Measurements from ENCODE around the gene PAM.

The PAM gene

DNA sequence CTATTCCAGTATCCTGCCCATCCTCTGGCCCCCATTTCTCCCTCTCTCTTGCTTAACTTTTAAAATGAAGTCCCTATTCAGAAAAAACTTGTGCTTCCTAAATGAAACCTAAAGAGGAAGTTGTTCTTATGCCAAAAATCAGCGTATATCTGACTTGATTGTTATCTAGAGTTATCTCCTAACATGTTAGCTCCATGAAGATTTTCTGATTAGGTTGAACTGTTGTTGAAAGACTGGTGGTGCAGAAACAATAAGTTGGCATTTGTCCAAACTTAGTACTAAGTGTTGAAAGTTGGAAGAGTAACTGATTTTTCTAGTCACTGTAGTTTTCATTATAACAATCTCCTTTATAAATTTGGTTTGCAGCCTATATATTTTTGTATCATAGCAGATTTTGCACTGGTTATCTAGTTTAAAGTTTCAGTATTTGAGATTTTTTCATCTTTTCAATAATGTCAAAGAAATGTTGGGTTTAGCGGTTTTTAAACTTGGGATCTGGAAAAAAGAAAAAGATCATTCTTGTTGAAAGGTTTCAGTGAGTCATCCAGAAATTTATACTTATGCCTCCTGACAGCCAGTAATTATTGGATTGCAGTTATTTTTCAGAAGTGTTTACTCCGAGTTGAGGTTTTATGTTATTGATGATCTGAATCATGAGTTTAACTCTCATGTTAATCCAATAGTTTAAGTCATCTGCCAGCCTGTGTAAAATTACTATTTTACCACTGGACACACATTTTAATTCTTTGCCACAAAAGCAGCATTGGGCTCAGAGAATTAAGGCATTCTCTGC lies 60.6 kb downstream of the PAM start:
- H3K4me3 ChIP-seq (ENCODE audit: low read depth, low read length) = no peak overlapping the region
- TF ChIP-seq, protein P1, sequence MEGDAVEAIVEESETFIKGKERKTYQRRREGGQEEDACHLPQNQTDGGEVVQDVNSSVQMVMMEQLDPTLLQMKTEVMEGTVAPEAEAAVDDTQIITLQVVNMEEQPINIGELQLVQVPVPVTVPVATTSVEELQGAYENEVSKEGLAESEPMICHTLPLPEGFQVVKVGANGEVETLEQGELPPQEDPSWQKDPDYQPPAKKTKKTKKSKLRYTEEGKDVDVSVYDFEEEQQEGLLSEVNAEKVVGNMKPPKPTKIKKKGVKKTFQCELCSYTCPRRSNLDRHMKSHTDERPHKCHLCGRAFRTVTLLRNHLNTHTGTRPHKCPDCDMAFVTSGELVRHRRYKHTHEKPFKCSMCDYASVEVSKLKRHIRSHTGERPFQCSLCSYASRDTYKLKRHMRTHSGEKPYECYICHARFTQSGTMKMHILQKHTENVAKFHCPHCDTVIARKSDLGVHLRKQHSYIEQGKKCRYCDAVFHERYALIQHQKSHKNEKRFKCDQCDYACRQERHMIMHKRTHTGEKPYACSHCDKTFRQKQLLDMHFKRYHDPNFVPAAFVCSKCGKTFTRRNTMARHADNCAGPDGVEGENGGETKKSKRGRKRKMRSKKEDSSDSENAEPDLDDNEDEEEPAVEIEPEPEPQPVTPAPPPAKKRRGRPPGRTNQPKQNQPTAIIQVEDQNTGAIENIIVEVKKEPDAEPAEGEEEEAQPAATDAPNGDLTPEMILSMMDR (IDR thresholded peaks at IDR 0.05; ENCODE audit: borderline replicate concordance, insufficient read depth, low read depth, low read length) = no peak

DNA sequence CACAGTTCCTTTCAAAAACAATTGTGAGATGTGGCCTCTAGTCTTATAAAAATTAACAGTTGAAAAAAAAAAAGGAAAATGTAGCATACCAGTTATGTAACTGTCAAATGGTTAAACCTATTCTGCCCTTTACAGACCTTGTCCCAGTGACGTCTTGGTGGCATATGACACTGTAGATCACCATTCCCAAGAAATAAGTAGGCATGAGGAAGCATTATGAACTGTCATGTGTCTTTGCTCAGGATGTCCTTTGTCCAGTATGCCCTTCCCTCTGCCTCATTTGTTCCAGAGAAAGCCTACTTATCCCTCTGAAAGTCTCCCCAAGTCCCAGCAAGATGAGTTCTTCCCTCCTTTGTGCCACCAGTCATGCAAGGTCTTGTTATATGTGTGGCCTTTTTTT lies 63.2 kb downstream of the PAM start:
- TF ChIP-seq, protein P1 (IDR thresholded peaks at IDR 0.05; ENCODE audit: borderline replicate concordance, insufficient read depth, low read depth, low read length) = no peak
- H3K4me3 ChIP-seq (ENCODE audit: low read depth, low read length) = no peak overlapping the region

DNA sequence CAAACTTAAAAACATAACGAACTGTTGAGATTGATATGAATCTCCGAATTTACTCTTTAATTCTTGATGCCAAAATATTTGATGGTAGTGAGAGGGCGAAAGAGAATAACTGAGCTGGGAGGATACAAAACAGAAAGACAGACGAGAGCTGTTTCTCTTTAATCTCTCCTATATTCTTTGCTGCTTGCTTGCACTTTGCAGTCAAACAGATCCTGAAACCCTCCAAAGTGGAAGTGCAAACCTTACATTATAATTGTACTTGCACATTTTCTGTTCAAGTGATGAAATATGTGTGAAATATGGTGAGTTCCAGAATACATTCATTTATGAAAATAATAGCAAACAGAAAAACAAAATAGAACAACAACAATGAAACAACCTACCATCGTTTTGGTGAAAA lies 63.8 kb downstream of the PAM start:
- TF ChIP-seq, protein P1 (IDR thresholded peaks at IDR 0.05; ENCODE audit: borderline replicate concordance, insufficient read depth, low read depth, low read length) = no peak
- no peak overlapping the region for H3K4me3 ChIP-seq (ENCODE audit: low read depth, low read length)

DNA sequence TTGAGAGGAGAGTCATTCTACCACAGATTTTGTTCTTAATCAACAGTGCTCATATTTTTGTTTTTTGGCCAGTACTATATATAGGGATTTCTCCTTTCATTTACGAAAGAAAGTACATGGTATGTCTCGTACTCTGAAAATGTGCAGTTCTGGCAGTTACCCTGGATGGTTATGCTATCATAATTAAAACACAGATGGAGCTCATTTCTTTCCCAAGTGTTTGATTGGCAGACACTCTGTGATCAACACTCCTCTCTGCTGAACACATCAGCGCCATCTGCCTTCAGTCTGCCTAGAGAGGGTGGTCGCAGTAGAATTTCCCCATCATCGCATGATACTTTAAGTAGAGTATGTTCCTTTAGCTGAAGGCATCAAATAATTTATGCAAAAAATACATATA lies 64.5 kb downstream of the PAM start:
- H3K4me3 ChIP-seq (ENCODE audit: low read depth, low read length) = no peak overlapping the region
- TF ChIP-seq, protein P1 (IDR thresholded peaks at IDR 0.05; ENCODE audit: borderline replicate concordance, insufficient read depth, low read depth, low read length) = no peak

DNA sequence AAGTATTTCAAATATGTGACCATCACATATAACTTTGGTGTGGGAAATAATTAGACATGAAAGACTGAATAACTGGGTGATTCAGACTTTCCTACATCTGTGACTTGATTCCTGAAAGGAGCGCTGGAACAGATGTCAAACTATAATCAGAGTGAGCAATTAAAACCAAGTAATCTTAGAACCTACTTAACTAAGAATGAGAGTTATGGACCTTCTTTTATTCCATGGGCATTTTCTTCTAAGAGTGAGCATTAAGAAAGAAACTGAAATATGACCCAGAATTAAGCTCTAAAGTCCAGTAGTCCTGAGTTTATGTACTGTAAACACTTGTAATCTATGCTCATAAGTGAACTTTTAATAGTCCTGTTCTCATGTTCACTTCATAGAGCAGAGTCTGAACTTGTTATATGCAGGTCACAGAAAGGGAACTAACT lies 68.4 kb downstream of the PAM start:
- no peak overlapping the region for H3K4me3 ChIP-seq (ENCODE audit: low read depth, low read length)
- TF ChIP-seq, protein P1 (IDR thresholded peaks at IDR 0.05; ENCODE audit: borderline replicate concordance, insufficient read depth, low read depth, low read length) = no peak

DNA sequence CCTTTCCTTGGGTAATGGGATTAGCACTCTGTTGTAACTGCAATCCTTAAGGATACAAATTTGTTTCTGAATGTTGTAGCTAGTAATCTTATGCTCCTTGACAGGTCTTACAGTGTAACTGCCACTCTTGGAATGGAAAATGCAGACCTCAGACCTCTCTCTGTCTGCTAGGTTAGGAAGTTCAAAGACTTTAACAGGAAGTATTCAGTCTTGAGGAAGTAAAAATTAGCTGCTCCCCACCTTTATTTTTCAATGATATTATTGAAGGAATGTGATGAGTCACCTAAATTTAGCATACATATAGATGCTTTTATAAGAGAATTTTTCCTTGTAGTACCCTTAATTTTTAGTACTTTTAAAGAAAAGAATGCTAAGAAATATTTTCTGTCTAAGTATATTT lies 71.5 kb downstream of the PAM start:
- TF ChIP-seq, protein P1 (IDR thresholded peaks at IDR 0.05; ENCODE audit: borderline replicate concordance, insufficient read depth, low read depth, low read length) = no peak

DNA sequence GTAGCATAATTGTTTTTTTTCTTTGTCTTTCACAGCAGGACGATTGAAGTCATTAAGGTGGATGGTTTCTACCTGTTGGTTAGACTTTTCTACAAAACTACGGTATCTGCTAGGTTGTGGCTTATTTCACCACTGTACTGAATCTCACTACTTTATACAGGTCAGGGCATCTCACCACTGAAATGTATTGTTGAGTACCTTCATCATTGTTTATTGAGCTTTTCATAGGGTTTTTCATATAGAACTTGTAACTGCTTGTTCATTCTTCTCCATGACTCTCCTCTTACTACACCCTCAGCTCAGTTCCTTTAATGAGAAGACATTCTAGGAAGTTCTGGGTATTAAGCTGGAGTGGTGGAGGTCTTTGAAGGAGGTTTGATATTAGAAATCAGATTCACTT lies 75.1 kb downstream of the PAM start:
- TF ChIP-seq, protein P1 (IDR thresholded peaks at IDR 0.05; ENCODE audit: borderline replicate concordance, insufficient read depth, low read depth, low read length) = no peak
- no peak overlapping the region for H3K4me3 ChIP-seq (ENCODE audit: low read depth, low read length)

More for the DNA sequence above, 71.5 kb downstream of the PAM start:
- no peak overlapping the region for H3K4me3 ChIP-seq (ENCODE audit: low read depth, low read length)

Data from GM12875 (cell line).